ENCODE data around the gene CHI3L2. TPM values are rescaled to one million over a fixed set of nuclear protein-coding genes. Genes with fewer than 3 reads are reported as not detected.

CHI3L2 gene
- total and polyA plus RNA-seq, 3 donors from 2014 or later = 0.55 to 5.0 (median 4.3) TPM

GRCh38 chr1:111200802-111201161 lies 26.7 kb upstream of the CHI3L2 start:
- no peak for TF ChIP-seq POLR2A (IDR thresholded peaks at IDR 0.05)
- TF ChIP-seq CTCF (IDR thresholded peaks at IDR 0.05) = no peak
- intact Hi-C loops (cut with DNase I; ENCODE audit: low total_unique reads) = no loop called here
- 85 to 92% methylated on average over 3 of the region's 3 CpGs for WGBS, 2 donors
- H3K27ac ChIP-seq = no peak overlapping the region
- no peaks in the 10 kb centered on the region for H3K36me3 ChIP-seq (ENCODE audit: low read depth, missing control alignments)
- DNase-seq = no peak
- H3K9me3 ChIP-seq = no peaks in the 10 kb centered on the region
- no peaks in the 10 kb centered on the region for H3K27me3 ChIP-seq
- H3K4me3 ChIP-seq = no peak overlapping the region
- peaks cover 8% of the 10 kb centered on the region for H3K4me1 ChIP-seq

- H3K4me3 ChIP-seq = no peak overlapping the region
- no peak for DNase-seq
- peaks cover 8% of the 10 kb centered on the region for H3K4me1 ChIP-seq
- no peaks in the 10 kb centered on the region for H3K9me3 ChIP-seq
- no peaks in the 10 kb centered on the region for H3K27me3 ChIP-seq
- intact Hi-C loops (cut with DNase I; ENCODE audit: low total_unique reads) = no loop called here
- TF ChIP-seq CTCF (IDR thresholded peaks at IDR 0.05) = no peak
- TF ChIP-seq POLR2A (IDR thresholded peaks at IDR 0.05) = no peak
- H3K36me3 ChIP-seq (ENCODE audit: low read depth, missing control alignments) = no peaks in the 10 kb centered on the region
- 76 to 84% methylated on average over 5 of the region's 5 CpGs for WGBS, 2 donors
- no peak overlapping the region for H3K27ac ChIP-seq
Observed at GRCh38 chr1:111201275-111202090, 26.0 kb upstream of the CHI3L2 start.

GRCh38 chr1:111202366-111202706 lies 25.2 kb upstream of the CHI3L2 start:
- no peak overlapping the region for H3K4me3 ChIP-seq
- DNase-seq = no peak
- 83 to 88% methylated on average over 1 of the region's 1 CpG for WGBS, 2 donors
- peaks cover 8% of the 10 kb centered on the region for H3K4me1 ChIP-seq
- intact Hi-C loops (cut with DNase I; ENCODE audit: low total_unique reads) = no loop called here
- H3K27ac ChIP-seq = no peak overlapping the region
- no peaks in the 10 kb centered on the region for H3K27me3 ChIP-seq
- no peaks in the 10 kb centered on the region for H3K36me3 ChIP-seq (ENCODE audit: low read depth, missing control alignments)
- TF ChIP-seq CTCF (IDR thresholded peaks at IDR 0.05) (no peak), POLR2A (IDR thresholded peaks at IDR 0.05) (no peak)
- H3K9me3 ChIP-seq = no peaks in the 10 kb centered on the region

- TF ChIP-seq POLR2A (IDR thresholded peaks at IDR 0.05) (no peak), CTCF (IDR thresholded peaks at IDR 0.05) (no peak)
- H3K4me1 ChIP-seq = peaks cover 8% of the 10 kb centered on the region
- H3K27me3 ChIP-seq = no peaks in the 10 kb centered on the region
- DNase-seq = no peak
- peak overlapping the region; percentile 67 to 83 for H3K4me3 ChIP-seq
- no peak overlapping the region for H3K27ac ChIP-seq
- WGBS, 2 donors = 78 to 80% methylated on average over 3 to 4 of the region's 4 CpGs
- H3K9me3 ChIP-seq = no peaks in the 10 kb centered on the region
- intact Hi-C loops (cut with DNase I; ENCODE audit: low total_unique reads) = no loop called here
- H3K36me3 ChIP-seq (ENCODE audit: low read depth, missing control alignments) = no peaks in the 10 kb centered on the region
Observed at GRCh38 chr1:111202707-111203623, 24.5 kb upstream of the CHI3L2 start.
